ENCODE measurements around the gene MTMR11. TPM values are rescaled to one million over a fixed set of nuclear protein-coding genes. Genes with fewer than 3 reads are reported as not detected.

MTMR11 gene
- total RNA-seq, 2 donors from 2014 or later = 6.9 to 9.2 TPM

DNA sequence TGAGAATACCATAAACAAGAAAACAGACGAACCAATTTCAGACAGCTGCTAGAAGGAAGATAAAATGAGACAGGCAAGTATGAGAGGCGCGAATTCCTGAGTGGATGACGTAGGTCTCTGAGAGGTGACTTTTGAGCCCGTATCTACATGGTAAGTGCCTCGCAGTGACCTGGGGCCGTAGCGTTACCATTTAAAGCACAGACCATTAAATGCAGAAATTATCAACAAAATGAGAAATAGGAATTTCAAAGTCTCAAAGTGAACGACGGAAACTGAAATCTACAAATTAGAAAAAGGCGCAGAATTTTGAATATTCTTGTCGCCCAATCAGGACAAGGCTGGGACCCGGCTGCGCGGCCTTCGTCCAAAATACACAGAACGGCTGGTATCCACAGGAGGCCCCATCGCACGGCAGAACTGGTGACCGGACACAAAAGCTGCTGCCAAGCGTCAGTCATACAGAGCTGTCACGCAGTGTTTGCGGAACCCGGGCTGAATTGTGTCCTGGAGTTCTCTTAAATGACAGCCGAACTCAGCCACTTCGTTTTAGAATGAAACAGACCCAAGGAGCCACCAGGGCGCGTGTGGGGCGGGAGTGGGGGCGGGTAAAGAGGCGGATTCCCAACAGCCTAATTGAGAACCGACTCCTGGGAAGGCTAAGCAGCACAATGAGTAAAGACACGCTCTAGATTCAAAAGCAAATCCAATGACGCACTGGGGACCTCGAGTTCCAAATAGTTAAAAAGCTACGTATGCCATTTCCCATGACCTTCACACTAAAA, 51.1 kb downstream of the MTMR11 start:
- H3K27me3 Mint-ChIP-seq (ENCODE audit: low read depth) = no peaks in the 10 kb centered on the region
- no peaks in the 10 kb centered on the region for H3K36me3 Mint-ChIP-seq (ENCODE audit: insufficient read depth in 2 of 2)
- H3K27ac Mint-ChIP-seq = no peak overlapping the region
- ATAC-seq (replicated peaks in 1 of 2) (peak; percentile 7 to 13), DNase-seq (peak; percentile 84)
- H3K4me1 Mint-ChIP-seq (ENCODE audit: low read depth) = peaks cover 13% of the 10 kb centered on the region
- H3K9me3 Mint-ChIP-seq = no peaks in the 10 kb centered on the region
- no peak overlapping the region for H3K4me3 Mint-ChIP-seq

DNA sequence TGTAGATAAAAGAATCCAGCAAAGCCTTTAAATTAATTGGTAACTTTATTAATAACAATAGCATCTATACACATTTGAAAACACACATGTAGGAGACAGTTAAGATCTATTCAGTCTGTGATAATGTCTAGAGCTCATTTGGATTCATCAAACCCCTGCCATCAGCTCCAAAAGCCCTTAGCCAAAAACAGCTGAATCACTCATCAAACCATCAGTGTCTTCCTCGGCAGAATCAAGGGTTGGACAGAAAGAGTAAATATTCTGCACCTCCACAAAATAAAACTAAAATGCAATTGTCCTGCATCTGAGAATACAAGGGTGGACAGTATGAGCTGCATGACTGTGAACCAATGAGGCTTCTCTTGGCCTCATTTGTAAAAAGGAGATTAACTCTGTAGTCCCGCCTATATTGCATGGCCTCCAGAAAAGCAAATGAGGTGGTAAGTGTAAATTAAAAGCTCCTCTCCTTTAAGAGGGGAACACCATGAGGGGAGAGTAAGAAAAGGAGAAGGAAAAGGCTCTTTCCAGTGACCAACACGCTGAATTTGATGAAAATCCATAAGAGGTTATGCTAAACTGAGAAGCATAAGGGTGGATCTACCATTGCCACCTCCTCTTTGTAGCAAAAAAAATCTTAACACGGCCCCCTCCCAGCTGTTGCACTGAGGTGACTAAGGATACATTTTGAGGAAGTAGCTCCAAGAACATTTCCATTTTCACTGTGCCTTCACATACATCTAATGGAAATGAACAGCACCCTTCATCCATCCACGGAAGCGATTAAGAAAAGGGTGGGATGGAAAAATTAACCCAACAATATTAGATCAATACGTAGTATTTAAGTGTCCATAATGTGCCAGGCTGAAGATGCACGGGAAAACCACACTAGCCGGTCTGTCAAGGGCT, 52.0 kb downstream of the MTMR11 start:
- H3K36me3 Mint-ChIP-seq (ENCODE audit: insufficient read depth in 2 of 2) = no peaks in the 10 kb centered on the region
- H3K4me1 Mint-ChIP-seq (ENCODE audit: low read depth) = peaks cover 22% of the 10 kb centered on the region
- no peak overlapping the region for H3K4me3 Mint-ChIP-seq

DNA sequence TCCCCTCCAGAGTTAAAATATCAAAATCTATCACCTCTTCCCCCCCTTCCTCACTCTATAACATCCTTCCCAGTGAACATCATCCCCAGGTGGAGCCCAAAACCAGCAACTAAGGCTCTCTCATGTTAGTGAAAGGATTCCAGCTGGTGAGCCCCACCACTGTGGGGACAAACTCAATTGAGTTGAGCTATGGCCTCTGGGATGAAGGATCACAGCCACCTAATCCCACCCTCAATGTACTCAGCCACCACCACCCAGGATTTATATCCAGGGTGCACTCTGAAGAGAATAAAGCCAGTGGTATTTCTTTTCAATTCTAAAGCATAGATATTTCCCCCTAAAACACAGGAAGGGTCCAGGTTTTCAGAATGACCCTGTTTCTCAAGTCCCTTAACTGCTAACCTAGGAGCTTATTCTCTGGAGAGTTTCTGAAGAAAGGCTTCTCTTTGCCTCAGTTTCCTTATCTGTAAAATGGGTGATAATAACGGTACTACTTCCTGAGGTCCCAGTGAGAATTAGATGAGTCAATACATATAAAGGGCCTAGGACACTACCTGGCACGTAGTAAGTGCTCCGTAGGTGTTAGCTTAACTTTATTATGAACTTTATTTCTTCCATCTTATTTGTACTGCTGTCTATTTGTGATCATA, 53.0 kb downstream of the MTMR11 start:
- H3K4me3 Mint-ChIP-seq = no peak overlapping the region
- H3K4me1 Mint-ChIP-seq (ENCODE audit: low read depth) = peaks cover 31% of the 10 kb centered on the region
- H3K27me3 Mint-ChIP-seq (ENCODE audit: low read depth) = no peaks in the 10 kb centered on the region
- no peaks in the 10 kb centered on the region for H3K9me3 Mint-ChIP-seq
- no peaks in the 10 kb centered on the region for H3K36me3 Mint-ChIP-seq (ENCODE audit: insufficient read depth in 2 of 2)
- H3K27ac Mint-ChIP-seq = no peak overlapping the region
- DNase-seq (no peak), ATAC-seq (replicated peaks in 1 of 2) (no peak)

More for the DNA sequence above, 52.0 kb downstream of the MTMR11 start:
- no peaks in the 10 kb centered on the region for H3K27me3 Mint-ChIP-seq (ENCODE audit: low read depth)
- no peak overlapping the region for H3K27ac Mint-ChIP-seq
- DNase-seq = peak; percentile 29 to 47
- H3K9me3 Mint-ChIP-seq = no peaks in the 10 kb centered on the region
- ATAC-seq (replicated peaks in 1 of 2) = no peak

DNA sequence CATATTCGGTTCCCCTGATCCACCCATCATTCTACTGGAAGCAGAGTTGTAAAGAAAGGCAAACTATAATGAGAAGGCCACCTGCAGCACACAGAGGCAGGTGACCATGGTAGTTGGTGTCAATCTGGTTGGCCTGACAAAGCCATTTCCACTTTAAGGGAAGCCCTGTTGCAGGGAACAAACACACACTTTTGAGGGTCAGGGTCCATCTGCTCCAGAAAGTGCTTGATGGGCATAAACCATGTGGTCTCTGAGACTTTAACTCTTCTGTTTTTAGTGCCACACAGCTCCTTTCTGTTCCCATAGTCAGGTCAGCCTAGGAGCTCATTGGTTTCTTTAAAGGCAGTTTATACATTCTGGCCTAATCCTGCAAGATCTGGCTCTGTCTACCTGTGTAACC, 54.8 kb downstream of the MTMR11 start:
- Mint-ChIP-seq H3K9me3 (no peaks in the 10 kb centered on the region), H3K4me3 (no peak overlapping the region), H3K36me3 (ENCODE audit: insufficient read depth in 2 of 2) (no peaks in the 10 kb centered on the region), H3K27ac (no peak overlapping the region), H3K4me1 (ENCODE audit: low read depth) (peaks cover 42% of the 10 kb centered on the region), H3K27me3 (ENCODE audit: low read depth) (no peaks in the 10 kb centered on the region)
- DNase-seq (no peak), ATAC-seq (replicated peaks in 1 of 2) (no peak)

DNA sequence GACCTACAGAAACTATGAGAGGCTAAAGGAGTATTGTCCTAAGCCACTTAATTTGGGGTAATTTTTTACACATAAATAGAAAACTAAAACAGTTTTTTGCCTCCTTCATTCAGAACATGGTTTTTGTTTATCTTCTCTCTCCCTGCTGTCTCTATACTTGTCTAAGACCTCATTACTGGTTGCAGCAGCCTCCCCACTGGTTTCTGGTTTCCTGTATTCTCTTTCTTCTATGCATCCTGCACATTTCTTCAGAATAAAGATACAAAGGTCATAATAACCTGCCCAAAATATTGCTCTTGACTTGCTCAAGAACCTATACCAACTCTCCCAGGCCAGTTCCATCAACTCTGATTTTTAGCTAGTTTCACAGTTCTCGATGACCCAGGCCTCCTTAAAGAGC, 57.1 kb downstream of the MTMR11 start:
- H3K9me3 Mint-ChIP-seq = no peaks in the 10 kb centered on the region
- H3K36me3 Mint-ChIP-seq (ENCODE audit: insufficient read depth in 2 of 2) = no peaks in the 10 kb centered on the region
- peaks cover 42% of the 10 kb centered on the region for H3K4me1 Mint-ChIP-seq (ENCODE audit: low read depth)
- peak; percentile 28 for ATAC-seq (replicated peaks in 1 of 2)
- H3K4me3 Mint-ChIP-seq = peak overlapping the region; percentile 51 to 63
- no peaks in the 10 kb centered on the region for H3K27me3 Mint-ChIP-seq (ENCODE audit: low read depth)
- DNase-seq = no peak
- H3K27ac Mint-ChIP-seq = peak overlapping the region; percentile 79

Other genes with a start within 250 kb of the MTMR11 start
- not detected for gene FCGR1A, start 154.2 kb downstream of the MTMR11 start, total RNA-seq
- gene BOLA1, start 37.3 kb downstream of the MTMR11 start, total RNA-seq = 10 to 100 TPM; 26.9 to 29.4 TPM
- gene SV2A, start 19.0 kb downstream of the MTMR11 start, total RNA-seq = 10 to 100 TPM; 13.0 to 14.8 TPM
- 10 to 100 TPM; 59.7 to 74.4 TPM for gene SF3B4, start 9.1 kb downstream of the MTMR11 start, total RNA-seq
- 10 to 100 TPM; 30.3 to 34.8 TPM for gene OTUD7B, start 73.8 kb upstream of the MTMR11 start, total RNA-seq
- gene VPS45, start 130.9 kb upstream of the MTMR11 start, total RNA-seq = 10 to 100 TPM; 32.4 to 35.4 TPM
- gene PLEKHO1, start 213.0 kb upstream of the MTMR11 start, total RNA-seq = 10 to 100 TPM; 21.9 to 42.7 TPM

Data from activated T-cell treated with anti-CD3 and anti-CD28 coated beads, Interleukin-2, amount 50 U/mL, for 72 hours (primary cell).